Mesangial cell (primary cell): ENCODE data around the gene DBNL. TPM values are rescaled to one million over a fixed set of nuclear protein-coding genes. Genes with fewer than 3 reads are reported as not detected.

ENCODE experiments used
- total RNA-seq: library from RNA; depleted of rRNA; stranded (reverse); fragments of >200 nt; gene quantifications from 2 replicates; pipeline ENCODE4 v1.2.3, GENCODE V29; 2015

Gene DBNL
- total RNA-seq = 89.9 and 130 TPM in 2 replicates

GRCh38 chr7:44044315-44045225, at the start of gene DBNL:
TSS of gene DBNL (plus strand) at chr7:44044702. CDS start at chr7:44044738, 36 bp downstream.

DNA sequence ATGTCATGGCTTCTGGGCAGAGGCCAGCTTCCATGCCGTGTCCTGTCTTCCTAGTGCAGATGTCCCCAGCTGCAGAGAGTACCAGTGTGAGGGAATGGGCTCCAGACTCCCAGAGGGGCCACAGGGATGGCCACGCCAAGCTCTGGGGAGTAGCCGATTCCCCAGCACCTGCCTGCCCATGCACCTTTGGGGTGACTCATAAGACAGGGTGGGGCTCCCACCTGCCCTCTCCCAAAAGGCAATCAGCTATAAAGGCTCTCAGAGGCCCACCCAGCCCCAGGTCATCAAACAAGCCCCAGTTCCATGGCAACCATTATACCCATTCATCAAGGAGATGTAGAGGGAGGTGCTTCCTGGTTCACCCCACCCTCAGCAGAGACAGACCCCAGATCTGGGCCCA, 47.0 kb upstream of the DBNL start, which contains the start of gene SPDYE1:
Gene SPDYE1, plus strand, starts transcription at position 366 of the 400 bp plus-strand sequence. CDS start 2,053 bp downstream, outside the sequence.

GRCh38 chr7:44065431-44066110, 21.1 kb downstream of the DBNL start, which contains the start of gene PGAM2:
TSS of gene PGAM2 (minus strand) at chr7:44065567. CDS start at chr7:44065529, 38 bp downstream.

DNA sequence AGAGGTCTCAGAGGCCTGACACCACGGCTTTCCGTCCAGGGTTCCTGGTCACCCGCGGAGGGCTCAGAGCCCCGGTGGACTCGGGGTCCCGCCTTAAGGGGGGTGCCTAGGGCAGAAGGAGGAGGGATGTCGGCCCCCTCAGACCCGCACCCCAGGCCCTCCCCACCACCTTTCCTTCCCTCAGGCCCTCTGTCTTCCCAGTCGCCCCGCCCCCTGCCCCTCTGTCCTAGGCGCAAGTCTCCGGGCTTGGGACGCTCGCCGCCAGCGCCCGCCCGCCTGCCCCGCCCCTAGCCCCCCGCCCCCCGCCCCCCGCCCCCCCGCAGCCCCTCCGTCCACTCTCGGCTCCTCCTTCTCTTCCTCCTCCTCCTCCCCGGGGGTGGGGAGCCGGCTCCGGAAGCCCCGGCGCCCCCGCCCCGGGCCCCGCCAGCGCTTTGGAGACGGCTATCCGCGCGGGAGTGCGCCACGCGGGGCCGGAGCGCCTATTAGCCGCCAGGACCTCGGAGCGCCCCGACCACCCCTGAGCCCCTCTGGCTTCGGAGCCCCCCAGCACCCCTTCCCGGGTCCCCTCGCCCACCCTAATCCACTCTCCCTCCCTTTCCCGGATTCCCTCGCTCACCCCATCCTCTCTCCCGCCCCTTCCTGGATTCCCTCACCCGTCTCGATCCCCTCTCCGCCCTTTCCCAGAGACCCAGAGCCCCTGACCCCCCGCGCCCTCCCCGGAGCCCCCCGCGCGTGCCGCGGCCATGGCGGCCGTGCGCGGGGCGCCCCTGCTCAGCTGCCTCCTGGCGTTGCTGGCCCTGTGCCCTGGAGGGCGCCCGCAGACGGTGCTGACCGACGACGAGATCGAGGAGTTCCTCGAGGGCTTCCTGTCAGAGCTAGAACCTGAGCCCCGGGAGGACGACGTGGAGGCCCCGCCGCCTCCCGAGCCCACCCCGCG, 59.7 kb downstream of the DBNL start, which contains the start of gene AEBP1:
Gene AEBP1, plus strand, starts transcription at position 423 of the 937 bp plus-strand sequence. Its CDS starts 321 bp downstream, at position 744.

Other genes with a start within 250 kb of the DBNL start
- 131 and 181 TPM in 2 replicates for gene MRPS24, start 175.2 kb upstream of the DBNL start, total RNA-seq
- 14.5 and 19.8 TPM in 2 replicates for gene URGCP, start 138.1 kb upstream of the DBNL start, total RNA-seq
- 16.0 and 19.6 TPM in 2 replicates for gene UBE2D4, start 118.3 kb upstream of the DBNL start, total RNA-seq
- gene SPDYE1, start 46.8 kb upstream of the DBNL start, total RNA-seq = not detected in 2 replicates
- 0.25 TPM in 1 of 2 replicates, not detected in the other for gene PGAM2, start 20.9 kb downstream of the DBNL start, total RNA-seq
- 9.1 and 29.7 TPM in 2 replicates for gene POLM, start 37.8 kb downstream of the DBNL start, total RNA-seq
- gene AEBP1, start 59.6 kb downstream of the DBNL start, total RNA-seq = 94.0 and 273 TPM in 2 replicates
- 80.4 and 166 TPM in 2 replicates for gene POLD2, start 78.8 kb downstream of the DBNL start, total RNA-seq
- 0.38 TPM in 1 of 2 replicates, not detected in the other for gene MYL7, start 96.6 kb downstream of the DBNL start, total RNA-seq
- 0.65 and 2.4 TPM in 2 replicates for gene GCK, start 144.7 kb downstream of the DBNL start, total RNA-seq
- 74.7 and 102 TPM in 2 replicates for gene YKT6, start 156.3 kb downstream of the DBNL start, total RNA-seq